GM12874 (cell line): ENCODE measurements around the gene GNGT1.

Source experiments
- CTCF ChIP-seq: IDR thresholded peaks from 2 replicates; pipeline ENCODE4 v1.5.1; 2011; ENCODE audit warnings: low read depth, mild to moderate bottlenecking, control low read depth, low read length, moderate library complexity; ENCODE audit not compliant: insufficient read depth

The GNGT1 gene

GRCh38 chr7:93890041-93890463, 16.3 kb upstream of the GNGT1 start:
- no peak for TF ChIP-seq CTCF

- TF ChIP-seq CTCF: no peak
Measured at GRCh38 chr7:93890464-93891068, 15.8 kb upstream of the GNGT1 start, which contains the start of gene TFPI2. Gene TFPI2 (minus strand): TSS chr7:93890753. CDS start chr7:93890678, 75 bp downstream.

GRCh38 chr7:93894426-93894825, 11.9 kb upstream of the GNGT1 start:
- no peak for TF ChIP-seq CTCF

- no peak for TF ChIP-seq CTCF
Measured at GRCh38 chr7:93894966-93895640, 11.3 kb upstream of the GNGT1 start.

GRCh38 chr7:93895859-93896600, 10.3 kb upstream of the GNGT1 start:
- no peak for TF ChIP-seq CTCF

- TF ChIP-seq CTCF: no peak
Measured at GRCh38 chr7:93897680-93898079, 8.7 kb upstream of the GNGT1 start.

GRCh38 chr7:93902777-93903423, 3.5 kb upstream of the GNGT1 start:
- peak; percentile 76 for TF ChIP-seq CTCF
